Measurements from ENCODE around the gene IL1RAPL1.

The IL1RAPL1 gene

DNA sequence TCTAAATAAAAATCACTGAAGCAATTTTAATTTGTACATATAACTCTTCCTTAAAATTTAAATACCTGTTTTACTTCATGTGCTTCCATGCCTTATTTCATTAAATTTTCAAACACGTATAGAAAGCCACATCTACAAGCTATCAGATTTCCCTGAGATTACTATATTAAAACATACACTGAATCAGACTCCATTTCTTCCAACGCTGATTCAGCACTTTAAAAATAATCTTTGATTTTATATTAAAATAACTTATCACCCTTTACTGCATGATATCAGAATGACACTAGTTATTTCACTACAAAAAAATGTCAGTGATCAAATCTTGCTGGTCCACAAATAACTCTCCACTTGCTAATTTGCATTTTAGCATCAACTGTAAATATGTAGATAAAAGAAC is 550.8 kb downstream of the IL1RAPL1 start:
- DNase-seq = no peak

DNA sequence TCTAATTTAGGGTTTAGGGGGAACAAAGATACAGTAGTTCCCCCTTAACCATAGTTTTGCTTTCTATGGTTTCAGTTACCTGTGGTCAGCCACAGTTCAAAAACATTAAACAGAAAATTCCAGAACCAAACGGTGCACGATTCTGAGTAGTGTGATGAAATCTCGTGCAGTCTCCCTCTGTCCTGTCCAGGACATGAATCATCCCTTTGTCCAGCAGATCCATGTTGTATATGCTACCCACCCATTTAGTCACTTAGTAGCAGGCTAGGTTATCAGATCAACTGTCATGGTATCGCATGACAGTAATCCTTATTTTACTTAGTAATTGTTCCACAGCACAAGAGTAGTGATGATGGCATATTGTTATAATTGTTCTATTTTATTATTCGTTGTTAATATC is 556.1 kb downstream of the IL1RAPL1 start:
- no peak for DNase-seq

DNA sequence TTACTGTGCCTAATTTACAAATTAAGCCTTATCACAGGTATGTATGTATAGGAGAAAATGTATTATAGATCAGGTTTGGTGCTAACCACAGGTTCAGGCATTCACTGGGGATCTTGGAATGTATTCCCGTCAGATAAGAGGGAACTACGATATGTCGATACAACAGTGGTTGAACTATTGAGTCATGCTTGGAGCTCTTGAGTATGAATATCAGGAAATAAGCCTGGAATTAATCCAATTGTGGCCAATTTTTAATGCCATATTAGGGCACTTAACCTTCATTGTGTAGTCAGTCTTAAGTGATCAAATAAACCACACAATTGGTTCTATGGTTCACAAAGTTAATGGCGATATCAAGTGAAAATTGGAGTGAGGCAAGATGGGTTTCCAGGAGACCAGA is 556.5 kb downstream of the IL1RAPL1 start:
- DNase-seq = no peak

DNA sequence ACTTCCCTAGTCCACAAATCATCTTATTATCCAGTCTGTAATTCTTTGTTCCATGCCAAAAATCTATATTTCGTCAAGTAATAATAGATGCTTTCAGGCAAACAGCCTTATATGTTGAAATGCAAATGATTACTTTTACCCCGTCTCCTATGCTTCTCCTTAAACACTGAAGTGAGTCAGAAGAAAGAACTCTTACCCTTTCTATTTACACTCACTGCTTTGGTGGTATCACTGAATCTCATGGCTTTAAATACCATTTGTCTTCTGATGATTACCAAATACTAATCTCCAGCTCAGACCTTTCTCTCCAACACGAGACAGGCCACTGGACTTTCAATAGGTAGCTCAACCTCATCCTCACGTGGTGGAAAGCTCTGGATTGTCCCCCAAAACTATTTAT is 558.1 kb downstream of the IL1RAPL1 start:
- no peak for DNase-seq

DNA sequence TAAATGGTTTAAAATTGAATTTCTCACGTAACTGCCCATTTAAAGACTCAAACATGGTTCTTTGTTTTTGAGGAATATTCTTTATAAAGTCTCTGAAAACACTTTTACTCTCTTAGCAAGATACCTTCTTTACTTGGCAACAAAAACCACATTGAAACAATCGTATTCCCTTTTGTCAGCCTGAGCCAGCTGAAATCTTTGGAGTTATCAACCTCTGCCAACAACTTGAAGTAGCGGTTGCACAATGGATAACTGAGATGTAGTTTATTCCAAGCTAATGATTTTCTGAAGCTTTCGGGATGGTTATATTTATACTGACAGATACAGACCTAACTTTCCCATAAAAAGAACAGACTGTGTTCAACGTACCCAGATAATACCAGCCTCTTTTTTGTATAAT is 561.3 kb downstream of the IL1RAPL1 start:
- DNase-seq = no peak

DNA sequence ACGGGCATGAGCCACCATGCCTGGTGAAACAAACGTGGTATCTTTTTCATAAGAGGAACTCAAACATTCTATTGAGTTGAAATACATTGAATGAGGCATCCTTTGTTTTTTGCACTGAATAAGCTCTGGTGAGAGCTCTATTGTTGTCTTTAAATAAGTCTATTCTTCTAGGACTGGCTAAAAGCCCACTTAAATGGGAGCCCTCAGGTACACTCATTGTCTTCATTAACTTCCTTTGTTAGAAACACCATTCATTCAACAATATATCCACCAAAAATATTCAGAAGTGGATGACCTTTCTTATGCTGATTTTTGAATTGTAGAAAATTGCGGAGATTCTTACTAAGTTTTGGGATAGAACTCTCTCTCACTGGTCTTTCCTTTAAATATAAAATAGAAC is 568.0 kb downstream of the IL1RAPL1 start:
- no peak for DNase-seq

DNA sequence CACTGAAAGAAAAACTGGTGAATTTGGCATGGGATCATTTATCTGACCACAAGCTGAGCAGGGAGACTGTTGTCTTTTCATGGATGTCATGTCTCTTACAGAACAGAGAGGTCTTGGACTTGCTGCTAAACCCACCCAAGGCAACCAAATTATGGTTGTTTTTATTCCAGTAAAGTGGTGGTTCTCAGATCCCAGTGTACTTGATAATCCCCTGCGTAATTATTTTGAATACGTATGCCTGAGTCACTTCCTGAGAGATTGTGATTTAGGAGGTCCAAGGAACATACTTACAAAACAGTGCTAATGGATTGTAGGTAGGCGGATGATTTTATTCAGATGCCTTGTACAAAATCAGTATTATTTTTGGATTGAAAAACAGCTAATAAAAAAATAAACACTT is 585.6 kb downstream of the IL1RAPL1 start:
- DNase-seq = no peak

DNA sequence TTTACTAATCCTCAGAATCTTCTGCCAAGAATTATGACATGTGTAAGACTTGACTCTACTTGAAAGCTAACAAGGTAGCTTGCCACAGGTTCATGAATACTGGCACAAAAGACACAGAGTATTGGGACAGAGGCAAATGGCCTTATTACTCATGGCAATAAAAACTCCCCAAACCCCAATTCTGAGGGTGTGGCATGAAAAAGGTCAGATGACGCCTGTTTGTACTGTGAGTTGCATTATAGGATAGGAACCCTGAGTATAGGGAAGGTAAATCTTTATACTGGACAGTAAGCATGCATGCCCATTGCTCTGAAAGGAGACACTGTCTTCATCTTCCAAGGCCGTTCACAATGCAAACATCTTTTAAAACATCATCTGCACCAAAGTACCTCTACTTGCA is 600.0 kb downstream of the IL1RAPL1 start:
- no peak for DNase-seq

DNA sequence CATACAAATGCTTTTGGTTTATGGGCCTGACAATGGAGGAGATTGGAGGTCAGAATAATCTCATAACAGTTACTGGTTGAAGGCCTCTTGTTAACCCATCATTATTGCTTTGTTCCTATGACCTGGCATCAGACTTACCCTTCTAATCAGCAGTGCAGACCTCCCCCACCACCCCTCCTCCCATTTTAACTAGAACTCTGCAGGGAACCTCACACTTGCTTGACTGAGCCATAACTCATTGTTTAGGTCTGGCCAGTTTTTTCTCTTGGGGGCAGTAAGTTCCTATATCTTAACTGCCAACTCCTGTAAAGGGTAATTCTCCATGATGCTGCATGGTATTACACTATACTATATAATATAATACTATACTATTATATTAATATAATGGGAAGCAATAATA is 609.3 kb downstream of the IL1RAPL1 start:
- no peak for DNase-seq

DNA sequence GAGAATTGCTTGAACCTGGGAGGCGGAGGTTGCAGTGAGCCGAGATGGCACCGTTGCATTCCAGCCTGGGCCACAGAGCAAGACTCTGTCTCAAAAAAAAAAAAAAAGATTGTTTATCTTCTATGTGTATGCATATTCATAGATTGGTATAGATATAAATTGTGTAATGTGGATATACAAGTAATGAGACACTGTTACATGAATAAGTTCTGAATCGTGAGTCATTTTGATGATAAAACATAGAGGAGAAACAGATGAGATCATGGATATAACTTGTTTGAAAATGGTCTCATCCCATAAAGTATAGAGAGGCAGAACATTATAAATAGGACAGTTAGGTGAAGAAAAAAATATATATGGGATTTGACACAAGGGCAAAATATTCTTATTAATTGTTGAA is 628.0 kb downstream of the IL1RAPL1 start:
- no peak for DNase-seq

DNA sequence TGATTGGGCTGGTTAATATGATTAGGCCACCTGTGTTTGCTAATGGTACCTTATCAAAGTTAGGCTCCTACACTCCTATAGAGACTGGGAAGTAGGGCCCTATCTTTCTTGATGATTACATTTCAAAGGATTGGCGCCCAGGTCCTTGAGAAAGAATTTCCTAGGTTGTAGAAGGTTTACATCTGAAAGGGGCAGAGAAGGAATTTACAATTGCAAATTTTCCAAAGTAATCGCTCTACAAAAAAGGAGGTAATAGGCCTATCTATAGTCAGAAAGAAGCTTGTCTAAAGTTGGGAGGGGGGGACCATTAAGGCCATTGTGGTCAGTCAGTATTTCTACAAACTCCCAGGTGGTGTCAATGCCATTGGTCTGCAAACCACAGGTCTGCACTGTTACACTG is 638.4 kb downstream of the IL1RAPL1 start:
- no peak for DNase-seq

DNA sequence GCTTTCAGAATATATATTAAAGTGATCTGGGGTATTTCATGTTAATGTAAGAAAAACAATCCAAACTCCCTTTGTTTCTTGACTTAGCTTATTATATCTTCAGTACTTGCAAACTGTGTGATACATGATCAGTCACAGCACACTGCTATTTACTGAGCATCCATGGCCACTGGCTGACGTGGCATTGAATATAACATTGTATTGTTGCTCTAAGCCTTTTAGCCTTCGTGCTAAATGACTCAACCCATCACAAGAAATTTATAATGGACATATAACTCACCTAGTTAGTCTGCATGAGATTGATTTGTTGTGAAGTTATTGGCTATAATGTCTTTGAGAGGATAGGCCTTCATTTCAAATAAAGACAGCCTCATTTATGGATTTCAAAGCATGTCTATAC is 642.6 kb downstream of the IL1RAPL1 start:
- no peak for DNase-seq

DNA sequence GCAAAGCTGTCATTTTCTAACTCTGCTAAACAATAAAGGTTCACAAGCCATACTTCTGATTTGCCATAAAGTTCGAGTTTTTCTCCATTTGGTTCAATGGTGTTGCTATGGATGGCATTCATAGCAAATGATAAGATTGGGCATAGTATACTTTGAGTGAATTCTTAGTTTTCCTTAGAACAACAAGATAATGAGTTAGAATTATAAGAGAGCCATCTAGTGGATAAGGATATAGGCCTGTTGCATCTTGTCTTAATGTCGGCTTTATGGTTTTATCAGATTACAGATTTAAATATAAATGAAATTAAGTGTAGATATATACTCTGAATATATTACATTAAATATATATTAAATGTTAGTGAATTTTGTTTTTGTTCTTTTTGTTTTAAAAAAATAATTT is 644.6 kb downstream of the IL1RAPL1 start:
- no peak for DNase-seq

DNA sequence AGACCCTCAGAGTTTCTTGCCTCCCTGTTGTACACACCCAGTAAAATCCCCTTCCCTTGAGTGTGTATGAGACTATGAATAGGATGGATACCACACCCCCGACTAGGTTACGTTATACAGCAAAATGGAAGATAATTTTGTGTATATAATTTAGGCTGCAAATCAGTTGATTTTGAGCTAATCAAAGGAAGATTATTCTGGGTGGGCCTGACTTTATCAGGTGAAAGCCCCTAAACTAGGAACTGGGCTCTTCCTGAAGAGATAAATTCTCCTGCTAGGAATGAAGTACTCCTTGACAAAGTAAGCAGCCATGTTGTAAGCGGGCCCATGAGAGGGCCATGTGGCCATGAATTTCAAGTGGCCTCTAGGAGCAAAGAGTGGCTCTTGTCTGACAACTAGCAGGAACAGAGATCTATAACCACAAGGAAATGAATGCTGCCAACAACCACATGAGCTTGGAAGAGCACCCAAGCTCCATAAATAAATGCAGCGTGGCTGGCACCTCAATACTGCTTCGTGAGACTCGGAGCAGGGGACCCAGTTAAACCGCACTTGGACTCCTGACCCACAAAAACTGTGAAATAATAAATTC is 646.4 kb downstream of the IL1RAPL1 start:
- no peak for DNase-seq

DNA sequence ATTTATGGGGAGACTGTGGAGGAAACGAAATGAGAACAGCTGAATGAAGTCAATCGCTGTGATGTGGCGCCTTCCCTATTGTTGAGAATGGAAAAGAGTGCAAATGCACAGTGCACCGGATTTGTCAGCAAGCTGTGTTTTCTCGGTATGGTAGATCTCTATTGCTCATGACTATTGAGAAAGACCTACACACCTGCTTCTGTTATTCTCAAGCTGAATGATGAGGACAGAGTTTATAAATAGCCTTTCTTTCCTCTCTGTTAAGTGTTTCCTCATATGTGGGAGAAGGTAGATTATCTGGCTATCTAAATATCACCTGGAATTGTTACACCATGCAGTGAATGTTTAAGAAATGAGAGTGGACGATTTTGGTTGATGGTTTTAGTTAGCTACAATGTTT is 650.7 kb downstream of the IL1RAPL1 start:
- no peak for DNase-seq

DNA sequence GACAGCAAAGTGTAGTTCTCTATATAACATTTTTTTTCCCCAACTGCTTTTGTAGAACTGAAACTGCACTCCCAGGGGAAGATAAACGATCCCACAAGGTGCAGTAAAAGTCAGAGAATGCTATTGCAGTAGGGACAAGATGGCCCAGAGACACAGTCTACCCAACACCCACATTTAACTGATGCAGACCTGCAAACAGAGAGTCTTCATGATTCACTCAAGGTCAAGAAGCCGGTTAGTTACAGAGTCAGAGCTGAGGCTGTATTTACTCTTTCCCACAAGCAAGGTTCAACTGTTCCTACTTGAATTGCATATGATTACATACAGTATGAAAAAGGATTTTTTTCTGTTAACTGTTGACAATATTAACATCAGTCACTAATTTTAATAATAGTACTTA is 654.6 kb downstream of the IL1RAPL1 start:
- DNase-seq = no peak

DNA sequence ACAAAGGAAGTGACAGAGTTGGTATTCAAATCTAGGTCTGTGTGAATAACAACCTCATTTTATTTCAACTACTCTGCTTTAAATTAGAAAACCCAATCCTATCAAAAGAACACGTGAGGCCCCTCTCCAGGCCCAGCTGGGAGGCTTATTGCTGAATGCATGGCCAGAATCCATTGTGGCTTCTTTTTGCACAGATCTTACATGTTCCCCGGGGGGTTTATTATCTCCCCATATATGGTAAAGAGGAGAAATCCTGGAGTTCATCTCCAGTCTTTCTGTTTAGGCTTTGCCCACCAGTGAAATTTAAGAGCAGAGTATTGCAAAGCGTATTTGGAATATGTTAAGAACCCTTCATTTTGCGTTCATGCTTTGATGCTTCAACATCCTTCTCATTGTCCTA is 655.6 kb downstream of the IL1RAPL1 start:
- no peak for DNase-seq

DNA sequence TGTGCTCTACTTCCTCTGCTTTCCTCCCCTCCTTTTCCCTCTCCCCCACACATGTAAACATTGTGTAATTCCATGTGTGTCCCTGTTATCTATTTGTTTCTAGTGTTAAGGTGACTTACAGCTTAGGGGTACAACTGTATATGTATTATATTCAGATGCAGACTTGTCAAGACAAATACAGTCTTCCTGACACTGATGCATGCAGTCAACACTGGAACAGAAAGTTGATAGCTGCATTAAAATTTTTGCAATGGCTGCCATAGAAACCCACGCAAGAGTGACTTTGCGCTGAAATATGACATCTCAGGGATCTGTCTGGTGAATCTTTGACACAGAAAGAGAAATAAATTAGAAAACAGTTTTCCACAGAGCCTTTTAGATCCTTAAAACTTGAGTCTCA is 656.7 kb downstream of the IL1RAPL1 start:
- DNase-seq = no peak

DNA sequence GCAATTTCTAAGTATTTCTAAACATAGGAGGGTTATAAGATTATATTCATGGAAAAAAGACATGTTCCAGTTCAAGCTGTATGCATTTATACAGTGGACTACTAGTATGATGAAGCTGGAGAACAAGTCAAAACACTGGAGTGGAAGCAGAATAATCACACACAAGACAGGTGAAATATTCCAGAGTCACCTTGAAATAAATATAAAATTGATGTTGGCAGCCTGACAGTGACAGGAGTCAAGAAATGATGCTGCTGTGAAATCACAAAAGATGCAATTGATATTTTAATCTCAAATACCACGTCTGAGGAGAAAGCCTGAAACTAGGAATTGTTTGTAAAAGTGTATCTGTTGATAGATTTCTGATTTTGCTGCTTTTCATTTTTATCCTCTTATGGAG is 667.3 kb downstream of the IL1RAPL1 start:
- no peak for DNase-seq

DNA sequence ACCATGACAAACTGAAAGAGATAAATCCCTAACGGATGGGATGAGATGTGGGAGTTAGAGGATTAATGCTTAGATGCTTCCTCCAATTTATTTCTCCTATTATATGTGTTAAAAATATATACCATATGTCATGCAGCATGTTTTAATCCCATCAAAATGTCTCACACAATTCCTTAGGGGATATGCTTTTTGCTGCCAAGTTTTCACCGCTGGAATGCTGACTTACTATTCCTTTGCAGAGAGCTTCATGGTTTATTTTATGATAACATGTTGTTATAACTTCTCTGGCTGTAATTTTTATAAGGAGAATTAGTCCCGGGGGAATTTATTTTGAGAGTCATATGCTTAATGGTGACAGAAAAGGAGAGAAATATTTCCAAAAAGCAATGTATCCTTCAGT is 670.3 kb downstream of the IL1RAPL1 start:
- DNase-seq = no peak

DNA sequence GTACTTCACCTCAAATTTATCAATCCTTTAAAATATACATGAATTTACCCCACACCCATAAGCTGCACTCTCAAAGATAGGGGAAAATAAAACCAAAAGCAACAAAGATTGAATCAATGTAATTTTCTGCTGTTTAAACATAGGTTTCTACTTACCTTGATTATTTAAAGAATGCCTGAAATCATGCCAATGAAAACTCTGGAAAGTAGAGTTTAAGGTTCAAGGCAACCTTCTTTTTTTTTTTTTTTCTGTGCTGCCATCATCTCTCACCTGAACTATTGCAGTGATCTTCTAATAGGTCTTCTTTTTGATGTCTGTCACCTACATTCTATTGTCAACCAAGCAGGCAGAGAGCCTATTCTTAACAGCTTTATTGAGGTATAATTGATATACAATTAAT is 682.1 kb downstream of the IL1RAPL1 start:
- DNase-seq = no peak

DNA sequence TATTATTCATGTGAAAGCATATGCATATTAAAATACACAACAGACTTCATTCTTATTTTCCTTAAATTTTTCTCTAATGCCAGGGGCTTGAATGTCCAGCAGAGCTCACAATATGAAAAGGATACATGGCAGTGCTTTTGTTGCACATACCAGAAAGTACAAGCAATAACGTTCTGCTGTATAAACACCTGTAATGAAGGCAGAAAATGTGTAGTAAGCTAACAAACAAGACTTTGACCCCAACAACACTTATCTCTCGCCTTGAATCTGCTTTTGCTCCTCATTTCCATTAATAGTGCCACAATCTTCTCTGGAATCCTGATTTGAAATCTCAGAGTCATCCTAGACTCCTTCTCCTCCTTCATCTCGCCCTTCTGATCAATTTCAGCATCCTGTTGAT is 687.3 kb downstream of the IL1RAPL1 start:
- DNase-seq = no peak

DNA sequence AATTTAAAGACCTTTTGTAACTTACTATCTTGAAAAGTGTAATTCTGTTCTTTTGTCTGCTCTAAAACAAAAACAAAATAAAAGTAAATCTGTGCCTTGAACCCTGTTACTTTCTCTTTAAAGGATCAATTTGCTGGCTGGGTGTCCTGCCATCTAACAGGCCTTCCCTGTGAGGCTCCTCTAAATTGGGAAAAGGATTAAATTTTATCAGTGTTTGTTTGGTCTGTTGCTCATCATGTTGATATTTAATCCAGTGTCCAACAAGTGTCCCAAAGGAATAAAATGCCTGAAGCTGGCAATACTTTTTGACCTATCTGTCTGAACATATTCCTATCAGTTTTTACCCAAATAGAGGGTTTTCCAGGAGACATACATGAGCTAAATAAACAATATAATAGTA is 688.7 kb downstream of the IL1RAPL1 start:
- no peak for DNase-seq

DNA sequence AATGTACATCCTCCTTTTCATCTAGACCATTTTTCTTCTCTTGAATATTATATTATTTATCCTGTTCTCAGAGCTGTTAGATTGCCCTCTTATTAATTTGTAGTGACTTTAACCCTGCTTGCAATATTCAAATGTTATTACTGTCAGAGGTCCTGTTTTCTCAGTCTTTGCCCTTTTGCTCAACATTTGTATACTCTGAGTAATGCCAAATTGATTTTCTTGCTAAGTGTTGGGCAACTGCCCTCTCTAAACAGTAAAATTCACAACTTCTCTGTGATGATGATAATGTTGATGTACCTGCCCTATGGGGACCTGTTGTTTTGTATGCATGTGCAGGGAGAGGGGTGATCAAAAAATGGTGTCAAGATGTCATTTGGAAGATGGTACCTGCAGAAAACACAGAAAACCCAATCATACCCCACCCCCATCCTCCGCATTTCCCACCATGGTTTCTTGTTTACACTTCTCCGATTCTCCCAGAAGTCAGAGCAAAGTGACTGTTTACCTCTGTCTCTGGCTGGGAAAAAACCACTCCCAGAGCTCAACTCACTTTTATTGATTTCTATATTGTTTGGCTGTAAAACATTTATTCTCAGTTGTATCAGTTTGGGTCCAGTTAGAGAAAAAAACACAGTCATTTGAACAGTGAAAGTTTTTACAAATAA is 694.0 kb downstream of the IL1RAPL1 start:
- DNase-seq = no peak

DNA sequence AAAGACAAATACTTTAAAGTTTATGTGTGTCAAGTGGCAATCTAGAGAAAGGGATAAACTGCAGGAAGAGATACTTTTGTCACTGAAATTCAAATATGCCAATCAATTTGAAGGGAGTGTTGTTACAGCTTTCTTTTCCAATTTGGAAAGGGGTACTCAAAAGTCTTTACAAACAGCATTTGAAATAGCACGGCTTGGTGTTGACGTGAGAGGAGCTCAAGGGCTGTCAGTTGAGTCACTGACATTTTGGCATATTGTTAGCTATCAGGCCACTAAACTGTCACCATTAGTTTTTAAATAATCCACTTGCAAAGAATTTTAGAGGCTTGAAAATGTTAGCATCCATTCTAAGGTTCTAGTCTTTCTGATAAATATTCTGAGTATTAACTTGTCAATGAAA is 698.4 kb downstream of the IL1RAPL1 start:
- no peak for DNase-seq
